Measurements from ENCODE around the gene TMC6.

GRCh38 chr17:78144736-78145641, 16.4 kb upstream of the TMC6 start:
- TF ChIP-seq CTCF (conservative IDR thresholded peaks at IDR 0.05; ENCODE audit: low read length) = no peak
- TF ChIP-seq EZH2phosphoT487 (IDR thresholded peaks at IDR 0.05; ENCODE audit: borderline replicate concordance, low read depth, low read length) = no peak

Data from OCI-LY7 (cell line).